Esophagus squamous epithelium (tissue), 5 donors: ENCODE results near the gene CEP19. TPM values are rescaled to one million over a fixed set of nuclear protein-coding genes. Genes with fewer than 3 reads are reported as not detected.

Source experiments
- DNase-seq: peaks from one replicate; lab custom pipeline; 2025; lab: John Stamatoyannopoulos, UW
- H3K27ac ChIP-seq, 4 donors: fragments of 200-600 bp; sonication (generic); one replicate each; pipeline ENCODE4 v1.5.1; 2016 to 2019; ENCODE audit warnings: mild to moderate bottlenecking in 1 of 4
- H3K27me3 ChIP-seq, 4 donors: fragments of 200-600 bp; sonication (generic); 1 replicate in 3 of 4; 2 replicates in 1 of 4; pipeline versions ENCODE4 v1.5.1 to v1.6.0; 2017 to 2021; ENCODE audit warnings: antibody characterized with exemption in 1 of 4
- H3K36me3 ChIP-seq, 3 donors: fragments of 200-600 bp; sonication (generic); one replicate each; pipeline ENCODE4 v1.5.1; 2016 to 2019
- H3K4me1 ChIP-seq, 3 donors: fragments of 200-600 bp; sonication (generic); one replicate each; pipeline ENCODE4 v1.5.1; 2017 to 2019
- H3K4me3 ChIP-seq, 4 donors: fragments of 200-600 bp; sonication (generic); 1 replicate in 3 of 4; 2 replicates in 1 of 4; pipeline ENCODE4 v1.5.1; 2016 to 2019; ENCODE audit warnings: mild to moderate bottlenecking in 2 of 4, moderate library complexity in 1 of 4
- H3K9me3 ChIP-seq, 3 donors: fragments of 200-600 bp; sonication (generic); one replicate each; pipeline ENCODE4 v1.5.1; 2016 to 2019
- POLR2A ChIP-seq, 4 donors: fragments of 450-650 bp; IDR thresholded peaks; one replicate each; pipeline ENCODE4 v1.6.1; 2017; ENCODE audit warnings: antibody characterized with exemption in 4 of 4, mild to moderate bottlenecking in 4 of 4, moderate library complexity in 3 of 4
- WGBS, 2 donors: methylation state at CpG; one replicate each; pipeline ENCODE4 v1.1.5; 2018; 5-methylcytosine and 5-hydroxymethylcytosine counted together
- intact Hi-C: fragments of 100-400 bp; cut with DNase I; formaldehyde crosslinking; loops from one replicate; pipeline ENCODE4 v1.15.0; 2022
- small RNA-seq, 4 donors: library from RNA; depleted of rRNA; stranded (forward); fragments of <200 nt; gene quantifications; one replicate each; pipeline ENCODE3, GENCODE V24; 2016
- total RNA-seq, 4 donors: library from RNA; depleted of rRNA; stranded (reverse); fragments of >200 nt; gene quantifications; one replicate each; pipeline ENCODE4 v1.1.0, GENCODE V29; 2016
- TF ChIP-seq, protein P1 (sequence below), 6 experiments: fragments of 450-650 bp in 4 of 6; fragments of 200-600 bp in 2 of 6; sonication (generic) in 2 of 6; IDR thresholded peaks; one replicate each; pipeline ENCODE4 v1.5.1; 2016 to 2019; ENCODE audit warnings: antibody characterized with exemption in 6 of 6, mild to moderate bottlenecking in 4 of 6, moderate library complexity in 4 of 6
- donor health status: DM: yes; HTN: yes; CAD: no.

The CEP19 gene
- total RNA-seq, 4 donors from 2014 or later: 0.80 to 3.1 (median 1.2) TPM

DNA sequence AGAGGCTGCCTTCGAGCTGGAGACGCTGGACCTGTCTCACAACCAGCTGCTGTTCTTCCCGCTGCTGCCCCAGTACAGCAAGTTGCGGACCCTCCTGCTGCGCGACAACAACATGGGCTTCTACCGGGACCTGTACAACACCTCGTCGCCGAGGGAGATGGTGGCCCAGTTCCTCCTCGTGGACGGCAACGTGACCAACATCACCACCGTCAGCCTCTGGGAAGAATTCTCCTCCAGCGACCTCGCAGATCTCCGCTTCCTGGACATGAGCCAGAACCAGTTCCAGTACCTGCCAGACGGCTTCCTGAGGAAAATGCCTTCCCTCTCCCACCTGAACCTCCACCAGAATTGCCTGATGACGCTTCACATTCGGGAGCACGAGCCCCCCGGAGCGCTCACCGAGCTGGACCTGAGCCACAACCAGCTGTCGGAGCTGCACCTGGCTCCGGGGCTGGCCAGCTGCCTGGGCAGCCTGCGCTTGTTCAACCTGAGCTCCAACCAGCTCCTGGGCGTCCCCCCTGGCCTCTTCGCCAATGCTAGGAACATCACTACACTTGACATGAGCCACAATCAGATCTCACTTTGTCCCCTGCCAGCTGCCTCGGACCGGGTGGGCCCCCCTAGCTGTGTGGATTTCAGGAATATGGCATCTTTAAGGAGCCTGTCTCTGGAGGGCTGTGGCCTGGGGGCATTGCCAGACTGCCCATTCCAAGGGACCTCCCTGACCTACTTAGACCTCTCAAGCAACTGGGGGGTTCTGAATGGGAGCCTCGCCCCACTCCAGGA is 51.5 kb downstream of the CEP19 start:
- 40 to 51% methylated on average over 7 to 16 of the region's 32 CpGs for WGBS, 2 donors
- no peak for DNase-seq
- H3K27ac ChIP-seq: no peak overlapping the region

DNA sequence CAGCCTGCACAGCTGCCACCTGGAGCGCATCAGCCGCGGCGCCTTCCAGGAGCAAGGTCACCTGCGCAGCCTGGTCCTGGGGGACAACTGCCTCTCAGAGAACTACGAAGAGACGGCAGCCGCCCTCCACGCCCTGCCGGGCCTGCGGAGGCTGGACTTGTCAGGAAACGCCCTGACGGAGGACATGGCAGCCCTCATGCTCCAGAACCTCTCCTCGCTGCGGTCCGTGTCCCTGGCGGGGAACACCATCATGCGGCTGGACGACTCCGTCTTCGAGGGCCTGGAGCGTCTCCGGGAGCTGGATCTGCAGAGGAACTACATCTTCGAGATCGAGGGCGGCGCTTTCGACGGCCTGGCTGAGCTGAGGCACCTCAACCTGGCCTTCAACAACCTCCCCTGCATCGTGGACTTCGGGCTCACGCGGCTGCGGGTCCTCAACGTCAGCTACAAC is 52.1 kb downstream of the CEP19 start:
- no peak overlapping the region for H3K27ac ChIP-seq
- 90% methylated on average over 2 to 14 of the region's 35 CpGs for WGBS, 2 donors
- intact Hi-C loops: no loop called here
- no peak for DNase-seq
- peaks cover 4 to 14% (median 4%) of the 10 kb centered on the region in 3 donors for H3K4me1 ChIP-seq
- H3K9me3 ChIP-seq: no peaks in the 10 kb centered on the region
- H3K36me3 ChIP-seq: peaks cover 0 to 34% (median 0%) of the 10 kb centered on the region in 3 donors
- TF ChIP-seq POLR2A (IDR thresholded peaks at IDR 0.05): no peak
- TF ChIP-seq, protein P1, sequence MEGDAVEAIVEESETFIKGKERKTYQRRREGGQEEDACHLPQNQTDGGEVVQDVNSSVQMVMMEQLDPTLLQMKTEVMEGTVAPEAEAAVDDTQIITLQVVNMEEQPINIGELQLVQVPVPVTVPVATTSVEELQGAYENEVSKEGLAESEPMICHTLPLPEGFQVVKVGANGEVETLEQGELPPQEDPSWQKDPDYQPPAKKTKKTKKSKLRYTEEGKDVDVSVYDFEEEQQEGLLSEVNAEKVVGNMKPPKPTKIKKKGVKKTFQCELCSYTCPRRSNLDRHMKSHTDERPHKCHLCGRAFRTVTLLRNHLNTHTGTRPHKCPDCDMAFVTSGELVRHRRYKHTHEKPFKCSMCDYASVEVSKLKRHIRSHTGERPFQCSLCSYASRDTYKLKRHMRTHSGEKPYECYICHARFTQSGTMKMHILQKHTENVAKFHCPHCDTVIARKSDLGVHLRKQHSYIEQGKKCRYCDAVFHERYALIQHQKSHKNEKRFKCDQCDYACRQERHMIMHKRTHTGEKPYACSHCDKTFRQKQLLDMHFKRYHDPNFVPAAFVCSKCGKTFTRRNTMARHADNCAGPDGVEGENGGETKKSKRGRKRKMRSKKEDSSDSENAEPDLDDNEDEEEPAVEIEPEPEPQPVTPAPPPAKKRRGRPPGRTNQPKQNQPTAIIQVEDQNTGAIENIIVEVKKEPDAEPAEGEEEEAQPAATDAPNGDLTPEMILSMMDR (IDR thresholded peaks at IDR 0.05): no peak
- no peak overlapping the region for H3K4me3 ChIP-seq
- no peaks in the 10 kb centered on the region for H3K27me3 ChIP-seq

More for the DNA sequence above, 51.5 kb downstream of the CEP19 start:
- Histone ChIP-seq H3K4me1 (peaks cover 4 to 14% (median 4%) of the 10 kb centered on the region in 3 donors), H3K9me3 (no peaks in the 10 kb centered on the region), H3K27me3 (no peaks in the 10 kb centered on the region), H3K4me3 (no peak overlapping the region), H3K36me3 (peaks cover 0 to 30% (median 0%) of the 10 kb centered on the region in 3 donors)
- no peak for TF ChIP-seq POLR2A (IDR thresholded peaks at IDR 0.05)
- TF ChIP-seq, protein P1 (IDR thresholded peaks at IDR 0.05): no peak
- intact Hi-C loops: no loop called here

Small RNA genes lying within 50 kb of the gene (small RNA-seq; reads per million reads assigned to genes)
- gene RNU4-89P (0 reads per million in 4 donors), gene RNU6-646P (0 reads per million in 4 donors)

Other genes with a start within 250 kb of the CEP19 start
- gene RNF168, start 208.5 kb downstream of the CEP19 start, total RNA-seq: 10 to 100 TPM; 13.0 to 23.8 (median 19.6) TPM
- gene SMCO1, start 196.9 kb downstream of the CEP19 start, total RNA-seq: not detected
- 10 to 100 TPM in 1 of 4 donors, 1 to 10 TPM in 3; 2.5 to 12.6 (median 5.5) TPM for gene WDR53, start 143.7 kb downstream of the CEP19 start, total RNA-seq
- 10 to 100 TPM in 3 of 4 donors, 1 to 10 TPM in 1; 6.6 to 19.9 (median 12.9) TPM for gene FBXO45, start 143.6 kb downstream of the CEP19 start, total RNA-seq
- 1 to 10 TPM in 1 of 4 donors, under 1 TPM in 2, not detected in 1; 0.18 to 4.8 (median 0.70) TPM for gene NRROS, start 72.6 kb downstream of the CEP19 start, total RNA-seq
- gene PIGX, start 127 bp upstream of the CEP19 start, total RNA-seq: 10 to 100 TPM; 19.5 to 58.6 (median 21.6) TPM
- 10 to 100 TPM; 24.6 to 42.9 (median 38.8) TPM for gene PAK2, start 27.6 kb upstream of the CEP19 start, total RNA-seq
- 10 to 100 TPM; 14.5 to 37.8 (median 21.3) TPM for gene SENP5, start 155.7 kb upstream of the CEP19 start, total RNA-seq
- 10 to 100 TPM; 21.1 to 47.0 (median 33.5) TPM for gene NCBP2, start 230.3 kb upstream of the CEP19 start, total RNA-seq